ENCODE measurements around the gene CDK12.
"Not testable (repeated sequence)": the region's sequence is repeated elsewhere in the genome, so short reads cannot be mapped to it uniquely, and the experiment has no call there.

CDK12 gene

GRCh38 chr17:39507511-39507910 is 46.2 kb downstream of the CDK12 start:
- no peak for DNase-seq (ENCODE audit: low read depth)

DNA sequence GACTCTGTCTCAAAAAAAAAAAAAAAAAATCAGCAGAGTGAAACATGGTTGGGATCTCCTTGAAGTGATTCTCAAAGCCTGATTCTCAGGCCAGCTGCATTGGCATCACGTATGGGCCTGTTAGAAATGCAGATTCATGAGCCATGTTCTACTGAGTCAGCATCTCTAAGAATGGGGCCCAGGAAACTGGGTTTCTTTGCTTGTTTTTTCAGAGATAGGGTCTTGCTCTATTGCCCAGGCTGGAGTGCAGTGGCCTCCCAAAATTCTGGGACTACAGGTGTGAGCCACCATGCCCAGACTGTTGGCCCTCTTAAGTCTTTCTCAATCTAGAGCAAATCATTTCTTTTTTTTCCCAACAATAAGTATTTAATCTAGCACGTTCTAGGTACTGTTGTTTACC is 47.7 kb downstream of the CDK12 start:
- DNase-seq (ENCODE audit: low read depth), result no peak

GRCh38 chr17:39513309-39513708 is 52.0 kb downstream of the CDK12 start:
- DNase-seq (ENCODE audit: low read depth), result no peak

GRCh38 chr17:39513915-39514314 is 52.6 kb downstream of the CDK12 start:
- no peak for DNase-seq (ENCODE audit: low read depth)

DNA sequence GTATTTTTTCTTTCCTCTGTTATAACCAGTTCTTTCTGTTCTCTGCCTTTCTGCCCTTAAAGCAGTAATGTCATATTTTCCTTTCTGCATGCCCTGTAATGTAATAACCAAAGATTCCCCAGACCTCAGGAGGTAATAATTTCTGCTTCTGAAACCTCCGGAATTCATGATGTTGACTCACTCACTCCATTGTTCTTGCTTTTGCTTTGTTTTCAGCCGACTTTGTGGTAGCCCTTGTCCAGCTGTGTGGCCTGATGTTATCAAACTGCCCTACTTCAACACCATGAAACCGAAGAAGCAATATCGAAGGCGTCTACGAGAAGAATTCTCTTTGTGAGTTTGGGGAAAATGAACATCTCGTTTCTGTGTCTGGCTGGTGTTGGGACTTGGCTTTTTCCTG is 55.9 kb downstream of the CDK12 start:
- peak; percentile 59 for DNase-seq (ENCODE audit: low read depth)

DNA sequence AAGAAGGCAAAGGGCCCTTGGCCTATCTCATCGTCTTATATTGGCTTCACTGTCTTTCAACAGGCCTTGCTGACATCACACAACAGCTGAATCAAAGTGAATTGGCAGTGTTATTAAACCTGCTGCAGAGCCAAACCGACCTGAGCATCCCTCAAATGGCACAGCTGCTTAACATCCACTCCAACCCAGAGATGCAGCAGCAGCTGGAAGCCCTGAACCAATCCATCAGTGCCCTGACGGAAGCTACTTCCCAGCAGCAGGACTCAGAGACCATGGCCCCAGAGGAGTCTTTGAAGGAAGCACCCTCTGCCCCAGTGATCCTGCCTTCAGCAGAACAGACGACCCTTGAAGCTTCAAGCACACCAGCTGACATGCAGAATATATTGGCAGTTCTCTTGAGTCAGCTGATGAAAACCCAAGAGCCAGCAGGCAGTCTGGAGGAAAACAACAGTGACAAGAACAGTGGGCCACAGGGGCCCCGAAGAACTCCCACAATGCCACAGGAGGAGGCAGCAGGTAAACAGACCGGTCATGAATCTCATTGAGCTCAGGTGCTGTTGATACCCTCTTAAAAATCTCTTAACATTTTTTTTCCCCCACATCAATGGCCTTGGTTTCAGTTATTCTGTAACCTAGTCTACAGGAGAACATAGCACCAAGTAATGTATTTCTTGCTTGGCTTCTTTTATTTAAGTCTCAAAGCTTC is 64.7 kb downstream of the CDK12 start:
- no peak for DNase-seq (ENCODE audit: low read depth)

- DNase-seq (ENCODE audit: low read depth), result peak; percentile 25
Measured at GRCh38 chr17:39527220-39527813, 66.0 kb downstream of the CDK12 start.

GRCh38 chr17:39529455-39529854 is 68.2 kb downstream of the CDK12 start:
- DNase-seq (ENCODE audit: low read depth), result no peak

- DNase-seq (ENCODE audit: low read depth), result no peak
Measured at GRCh38 chr17:39530513-39530912, 69.2 kb downstream of the CDK12 start.

DNA sequence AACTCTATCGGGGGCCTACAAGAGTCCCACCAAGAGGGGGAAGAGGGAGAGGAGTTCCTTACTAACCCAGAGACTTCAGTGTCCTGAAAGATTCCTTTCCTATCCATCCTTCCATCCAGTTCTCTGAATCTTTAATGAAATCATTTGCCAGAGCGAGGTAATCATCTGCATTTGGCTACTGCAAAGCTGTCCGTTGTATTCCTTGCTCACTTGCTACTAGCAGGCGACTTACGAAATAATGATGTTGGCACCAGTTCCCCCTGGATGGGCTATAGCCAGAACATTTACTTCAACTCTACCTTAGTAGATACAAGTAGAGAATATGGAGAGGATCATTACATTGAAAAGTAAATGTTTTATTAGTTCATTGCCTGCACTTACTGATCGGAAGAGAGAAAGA is 70.0 kb downstream of the CDK12 start:
- no peak for DNase-seq (ENCODE audit: low read depth)

DNA sequence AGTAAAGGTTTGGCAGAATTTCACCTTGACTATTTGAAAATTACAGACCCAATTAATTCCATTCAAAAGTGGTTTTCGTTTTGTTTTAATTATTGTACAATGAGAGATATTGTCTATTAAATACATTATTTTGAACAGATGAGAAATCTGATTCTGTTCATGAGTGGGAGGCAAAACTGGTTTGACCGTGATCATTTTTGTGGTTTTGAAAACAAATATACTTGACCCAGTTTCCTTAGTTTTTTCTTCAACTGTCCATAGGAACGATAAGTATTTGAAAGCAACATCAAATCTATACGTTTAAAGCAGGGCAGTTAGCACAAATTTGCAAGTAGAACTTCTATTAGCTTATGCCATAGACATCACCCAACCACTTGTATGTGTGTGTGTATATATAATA is 72.6 kb downstream of the CDK12 start:
- no peak for DNase-seq (ENCODE audit: low read depth)

GRCh38 chr17:39534768-39535405 is 73.6 kb downstream of the CDK12 start:
- DNase-seq (ENCODE audit: low read depth), result no peak

DNA sequence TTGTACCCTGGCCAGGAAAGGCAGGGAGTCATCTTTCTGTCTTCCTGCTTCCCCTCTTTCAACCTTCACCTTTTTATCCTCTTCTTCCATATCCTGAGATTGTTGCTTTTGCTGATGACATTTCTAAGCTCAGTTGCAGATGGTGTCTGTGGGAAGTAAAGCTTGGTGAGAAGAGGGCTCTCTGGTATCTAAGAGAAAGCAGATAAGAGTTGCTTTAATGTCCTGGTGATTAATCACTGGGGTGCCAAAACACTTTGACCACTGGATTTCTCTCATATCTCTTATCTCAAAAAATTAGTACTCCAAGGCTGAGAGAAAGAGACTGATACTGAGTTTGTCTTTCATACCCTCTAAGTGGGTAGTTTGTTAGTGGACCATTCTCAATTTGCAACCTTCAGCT is 75.2 kb downstream of the CDK12 start:
- peak; percentile 64 for DNase-seq (ENCODE audit: low read depth)

DNA sequence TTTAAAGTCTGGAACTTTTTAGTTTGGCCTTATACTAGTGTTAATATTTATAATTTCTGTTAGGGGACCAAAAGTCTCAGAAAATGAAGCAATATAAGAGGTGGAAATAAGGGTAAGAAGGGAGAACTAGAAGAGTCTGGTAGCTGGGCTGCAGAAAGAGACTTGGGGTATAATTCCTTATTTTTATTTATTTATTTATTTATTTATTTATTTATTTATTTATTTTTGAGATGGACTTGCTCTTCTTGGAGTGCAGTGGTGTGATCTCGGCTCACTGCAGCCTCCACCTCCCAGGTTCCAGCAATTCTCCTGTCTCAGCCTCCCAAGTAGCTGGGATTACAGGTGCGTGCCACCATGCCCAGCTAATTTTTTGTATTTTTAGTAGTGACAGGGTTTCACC is 76.1 kb downstream of the CDK12 start:
- DNase-seq (ENCODE audit: low read depth), result not testable (repeated sequence)

GRCh38 chr17:39538866-39539265 is 77.6 kb downstream of the CDK12 start:
- peak; percentile 31 for DNase-seq (ENCODE audit: low read depth)

DNA sequence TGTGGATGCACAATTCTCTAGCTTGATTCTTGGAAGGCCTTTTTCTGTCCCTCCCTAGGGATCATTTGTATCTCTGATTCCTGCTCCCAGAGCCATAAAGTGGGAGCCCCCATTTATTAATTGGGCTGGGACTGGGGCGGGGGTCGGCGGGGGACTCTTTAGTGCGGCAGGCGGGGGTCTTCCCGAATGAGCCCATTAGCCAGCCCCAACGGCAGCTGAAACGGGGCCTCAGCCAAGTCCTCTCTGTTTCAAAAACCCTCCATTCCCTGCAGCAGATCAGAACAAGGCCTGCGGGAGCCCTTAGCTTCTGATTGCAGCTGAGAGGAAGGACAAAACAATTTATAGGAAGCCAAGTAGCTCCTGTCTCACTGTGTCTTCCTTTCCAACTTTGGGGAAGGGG is 79.3 kb downstream of the CDK12 start:
- DNase-seq (ENCODE audit: low read depth), result no peak

GRCh38 chr17:39541652-39542051 is 80.4 kb downstream of the CDK12 start:
- no peak for DNase-seq (ENCODE audit: low read depth)

DNA sequence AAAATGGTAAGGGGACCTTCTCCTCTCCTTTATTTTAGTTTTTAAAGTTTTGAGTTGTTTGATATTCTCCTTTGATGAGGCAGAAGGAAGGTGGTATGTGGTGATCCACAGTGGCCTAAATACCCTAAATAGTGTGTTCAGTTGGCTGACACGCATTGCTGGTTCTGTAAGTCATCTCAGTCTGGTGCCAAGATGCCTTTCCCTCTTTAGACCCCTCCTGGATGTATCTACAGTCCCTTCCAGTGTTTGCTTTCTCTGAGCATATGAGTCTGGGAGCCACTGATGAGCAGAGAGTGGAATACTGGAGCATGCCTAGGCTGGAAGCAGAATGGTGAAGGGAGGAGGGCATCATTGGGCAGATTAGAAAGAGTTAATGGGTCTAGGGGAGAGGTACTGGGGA is 81.9 kb downstream of the CDK12 start:
- DNase-seq (ENCODE audit: low read depth), result no peak

DNA sequence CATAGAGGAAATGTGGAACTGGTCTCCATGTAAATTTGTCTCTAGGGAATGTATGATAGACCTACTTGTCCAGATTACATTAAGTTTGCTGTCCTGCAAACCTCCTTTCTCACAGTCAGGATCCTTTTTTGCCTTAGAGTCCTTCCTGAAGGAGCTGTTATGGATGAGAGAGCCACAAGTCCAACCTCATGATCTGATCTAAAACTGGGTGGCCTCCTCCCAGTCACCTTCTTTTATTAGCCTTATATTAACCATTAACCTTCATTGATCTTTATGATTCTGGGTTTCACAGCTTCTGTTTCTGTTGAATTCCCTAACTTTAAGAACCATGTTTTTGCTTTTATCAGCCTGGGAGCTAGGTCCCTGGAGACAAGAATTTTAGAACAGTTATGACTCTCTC is 82.4 kb downstream of the CDK12 start:
- DNase-seq (ENCODE audit: low read depth), result no peak

- DNase-seq (ENCODE audit: low read depth), result not testable (repeated sequence)
Measured at GRCh38 chr17:39544361-39544760, 83.1 kb downstream of the CDK12 start.

DNA sequence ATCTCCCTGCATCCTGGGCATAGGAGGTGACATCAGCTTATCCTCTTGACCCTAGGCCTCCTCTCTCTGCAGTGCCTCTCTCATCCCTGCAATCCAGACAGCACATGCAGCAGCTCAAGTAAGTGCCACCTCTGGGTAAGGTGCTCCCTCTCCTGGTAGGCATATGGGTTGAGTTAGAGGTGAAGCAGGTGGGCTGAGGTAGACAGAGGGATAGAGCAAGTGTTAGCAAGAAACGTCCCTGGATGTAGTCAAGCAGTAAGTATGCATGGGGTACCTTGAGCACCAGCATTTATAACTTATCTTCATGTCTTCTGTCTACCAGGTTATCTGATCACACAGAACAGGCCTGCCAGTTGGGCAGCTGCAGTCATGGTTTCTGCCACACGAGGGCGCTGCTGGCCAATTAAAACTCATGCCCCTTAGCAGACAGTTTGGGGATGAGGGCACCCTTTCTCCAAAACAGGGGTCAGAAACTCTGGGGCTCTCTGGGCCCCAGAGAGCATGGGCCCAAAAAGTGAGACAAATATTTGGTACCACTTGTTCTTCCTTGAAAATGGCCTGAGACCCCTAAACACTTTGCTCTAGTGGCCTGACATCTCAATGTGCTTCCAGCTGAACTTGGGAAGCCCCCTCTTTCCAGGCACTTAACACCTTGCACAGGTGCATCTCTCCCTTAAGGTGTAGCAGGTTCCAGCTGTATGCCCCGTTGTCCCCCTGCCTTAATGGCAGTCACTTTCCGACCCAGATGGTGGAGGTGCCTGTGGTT is 86.6 kb downstream of the CDK12 start:
- DNase-seq (ENCODE audit: low read depth), result peak; percentile 12

DNA sequence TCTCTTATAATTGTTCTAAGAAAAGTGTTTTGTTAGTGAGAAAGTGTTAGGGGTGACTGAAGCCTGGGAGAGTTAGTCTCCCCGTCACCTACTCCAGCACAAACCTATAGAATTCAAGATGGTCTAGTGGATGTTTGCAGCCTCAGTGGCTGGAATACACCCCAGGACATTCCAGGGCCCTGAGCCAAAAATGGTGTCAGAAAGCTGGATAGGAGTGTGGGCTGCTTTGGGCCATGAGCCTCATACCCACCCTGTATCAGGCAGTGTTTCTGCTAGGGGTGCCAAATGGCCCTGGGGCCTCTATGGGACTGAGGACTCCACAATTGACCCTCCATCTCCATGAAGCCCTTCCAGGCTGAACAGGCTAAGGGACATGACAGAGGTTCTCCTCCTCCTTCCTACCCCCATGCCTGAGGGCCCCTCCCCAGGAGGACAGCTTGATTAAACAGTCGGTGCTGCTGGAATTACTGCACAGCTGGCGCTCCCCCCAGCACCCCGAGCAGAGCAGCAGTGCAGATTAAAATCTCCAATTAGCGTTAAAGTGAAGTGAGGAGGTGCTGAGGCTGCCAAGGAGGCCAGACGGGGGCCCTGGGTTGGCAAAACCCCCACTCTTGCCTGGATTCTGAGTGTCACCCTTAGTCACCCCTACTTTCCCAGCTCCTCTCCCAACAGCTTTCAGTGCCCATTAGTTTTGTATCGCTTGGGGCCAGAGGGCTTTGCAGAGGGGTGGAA is 87.4 kb downstream of the CDK12 start:
- DNase-seq (ENCODE audit: low read depth), result no peak

Data from amniotic epithelial cell (primary cell).